ENCODE data around the gene SYCE3. TPM values are rescaled to one million over a fixed set of nuclear protein-coding genes. Genes with fewer than 3 reads are reported as not detected.
"Not testable (repeated sequence)": the region's sequence is repeated elsewhere in the genome, so short reads cannot be mapped to it uniquely, and the experiment has no call there.

SYCE3 gene, protein sequence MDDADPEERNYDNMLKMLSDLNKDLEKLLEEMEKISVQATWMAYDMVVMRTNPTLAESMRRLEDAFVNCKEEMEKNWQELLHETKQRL
- polyA plus RNA-seq (ENCODE audit: insufficient read length) = not detected

DNA sequence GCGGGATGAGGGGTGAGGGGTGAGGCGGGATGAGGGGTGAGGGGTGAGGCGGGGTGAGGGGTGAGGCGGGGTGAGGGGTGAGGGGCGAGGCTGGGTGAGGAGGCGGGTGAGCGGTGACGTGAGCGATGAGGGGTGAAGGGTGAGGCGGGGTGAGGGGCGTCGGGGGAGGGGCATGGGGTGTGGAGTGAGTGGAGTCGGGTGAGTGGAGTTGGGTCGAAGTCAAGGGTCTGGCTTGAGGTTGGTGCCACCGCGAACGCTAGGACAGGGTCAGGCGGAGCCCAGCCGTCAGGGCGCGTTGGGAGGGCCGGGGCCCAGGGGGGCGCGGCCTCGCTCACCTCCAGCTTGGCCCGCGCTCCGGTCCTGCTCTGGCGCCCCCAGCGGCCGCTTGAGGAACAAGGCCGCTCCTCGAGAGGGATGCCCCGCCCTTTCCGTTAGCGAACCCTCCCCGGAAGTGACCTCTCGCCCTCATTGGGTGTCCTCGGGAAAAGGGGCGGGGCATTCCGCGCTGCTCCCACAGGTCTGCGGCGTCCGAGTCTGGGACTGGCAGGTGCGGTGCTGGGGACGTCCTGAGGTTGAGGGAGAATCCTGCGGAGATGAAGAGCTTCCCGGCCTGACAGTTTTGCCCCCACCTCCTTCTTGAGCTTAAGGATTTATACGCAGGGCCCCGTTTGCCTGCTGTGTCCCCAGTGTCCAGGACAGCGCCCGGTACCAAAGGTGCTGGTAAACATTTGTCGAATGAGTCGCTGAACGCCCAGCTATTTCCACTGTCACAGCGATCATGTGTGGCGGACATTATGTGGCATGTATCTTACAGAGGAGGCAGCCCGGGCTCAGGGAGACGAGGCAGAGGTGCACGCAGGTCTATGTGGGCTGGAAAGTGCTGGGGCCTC lies at the start of gene SYCE3:
SYCE3 (minus strand) TSS at position 397 of the 890 bp plus-strand sequence. CDS start 6,514 bp downstream, outside the sequence.
- DNase-seq = peak; percentile 91

DNA sequence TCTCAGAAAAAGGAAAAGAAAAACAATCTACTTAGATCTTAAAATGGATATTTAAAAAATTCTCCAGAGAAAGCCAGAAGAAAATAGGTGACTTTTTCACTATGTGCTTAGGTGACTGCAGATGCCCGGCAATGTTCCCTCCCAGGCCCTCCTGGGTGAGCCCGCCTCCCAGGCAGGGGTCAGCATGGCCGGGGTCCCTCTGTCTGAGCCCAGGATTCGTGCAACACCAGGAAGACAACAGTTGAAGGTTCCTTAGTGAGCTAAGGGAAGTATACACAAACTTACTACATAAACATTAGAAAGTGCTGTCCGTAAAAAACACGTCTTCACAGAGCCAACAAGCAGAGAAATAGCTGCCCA lies 49.4 kb upstream of the SYCE3 start:
- no peak for DNase-seq

DNA sequence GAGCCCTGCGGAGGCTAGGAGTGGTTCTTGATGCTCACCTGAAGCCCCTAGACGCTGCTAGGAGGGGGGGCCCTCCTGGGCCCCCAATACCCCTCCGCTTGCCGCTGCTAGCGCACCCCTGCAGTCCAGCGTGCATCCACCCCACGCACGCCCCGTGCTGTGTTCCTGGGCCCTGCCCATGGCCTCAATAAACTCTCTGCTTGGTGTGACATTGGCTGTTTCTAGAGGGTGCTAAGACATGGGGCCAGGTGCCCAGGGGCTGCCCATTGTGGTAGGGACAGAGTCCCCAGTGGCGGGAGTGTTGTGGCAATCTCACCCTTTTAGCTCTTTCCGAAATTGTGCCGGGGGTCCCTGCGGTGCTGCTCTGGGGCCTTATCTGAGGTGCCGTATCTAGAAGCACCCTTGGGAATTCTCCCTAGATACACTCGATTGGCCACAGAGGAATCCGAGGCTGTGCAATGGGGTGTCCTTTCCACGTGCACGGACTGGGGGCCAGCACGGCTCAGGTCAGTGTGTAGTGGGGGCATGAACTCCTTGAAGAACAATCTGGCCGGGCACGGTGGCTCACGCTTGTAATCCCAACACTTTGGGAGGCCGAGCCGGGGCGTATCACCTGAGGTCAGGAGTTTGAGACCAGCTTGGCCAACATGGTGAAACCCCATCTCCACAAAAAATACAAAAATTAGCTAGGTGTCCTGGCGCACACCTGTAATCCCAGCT lies 48.8 kb upstream of the SYCE3 start:
- DNase-seq = no peak

DNA sequence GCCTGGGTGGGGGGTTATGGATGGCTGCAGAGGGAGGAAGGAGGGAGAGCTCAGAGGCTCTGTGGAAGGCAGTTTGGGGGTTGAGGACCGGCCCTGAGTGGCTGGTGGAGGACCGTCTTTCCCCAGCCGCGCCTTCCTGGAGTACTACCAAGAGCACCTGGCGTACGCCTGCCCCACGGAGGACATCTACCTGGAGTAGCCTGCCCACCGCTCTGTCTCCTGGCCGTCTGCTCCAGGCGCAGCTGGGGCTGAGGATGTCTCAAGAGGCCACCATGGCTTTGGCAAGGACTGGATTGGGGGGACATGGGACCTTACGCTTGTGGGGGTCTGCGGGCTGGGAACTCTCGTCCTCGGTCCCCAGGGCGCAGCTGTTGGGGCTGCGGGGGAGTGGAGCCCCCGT lies 47.9 kb upstream of the SYCE3 start:
- DNase-seq = no peak

- no peak for DNase-seq
Measured at GRCh38 chr22:50610041-50610451, 47.3 kb upstream of the SYCE3 start.

DNA sequence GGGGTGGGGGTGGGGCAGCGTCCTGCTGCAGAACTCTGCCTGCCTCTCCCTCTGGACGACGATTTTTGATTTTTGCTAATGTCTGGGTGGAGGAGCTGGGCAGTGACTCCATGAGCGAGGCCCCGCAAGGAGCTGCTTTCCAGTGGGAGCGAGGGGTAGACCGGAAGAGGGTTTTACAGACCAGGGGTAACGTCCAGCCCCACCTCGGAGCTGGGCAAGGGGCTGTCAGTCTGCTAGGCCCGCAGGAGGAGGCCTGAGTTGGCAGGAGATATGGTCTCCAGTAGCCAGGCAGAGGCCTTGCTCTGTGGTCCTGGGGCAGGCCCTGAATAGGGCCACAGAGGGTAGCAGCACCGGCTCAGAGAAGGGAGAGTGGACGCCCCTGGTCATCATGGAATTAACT lies 46.9 kb upstream of the SYCE3 start:
- no peak for DNase-seq

DNA sequence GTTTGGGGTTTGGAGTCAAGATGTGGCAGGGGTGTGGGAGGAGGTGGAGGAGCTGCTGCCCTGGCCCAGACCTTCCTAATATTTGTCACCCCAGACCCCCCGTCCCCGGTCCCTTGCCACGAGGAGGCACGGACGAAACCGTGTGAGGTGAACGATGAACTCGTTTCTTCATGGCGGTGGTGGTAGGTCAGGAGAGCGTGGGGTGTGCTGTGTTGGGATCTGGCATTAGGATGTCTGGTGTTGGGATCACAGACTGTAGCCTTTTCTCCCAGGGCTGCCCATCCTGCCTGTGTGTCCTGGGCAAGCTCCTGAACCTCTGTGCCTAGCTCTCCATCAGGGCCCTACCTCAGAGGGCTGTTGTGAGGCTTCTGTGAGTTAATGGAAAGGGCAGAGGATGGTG lies 46.3 kb upstream of the SYCE3 start:
- DNase-seq = no peak

DNA sequence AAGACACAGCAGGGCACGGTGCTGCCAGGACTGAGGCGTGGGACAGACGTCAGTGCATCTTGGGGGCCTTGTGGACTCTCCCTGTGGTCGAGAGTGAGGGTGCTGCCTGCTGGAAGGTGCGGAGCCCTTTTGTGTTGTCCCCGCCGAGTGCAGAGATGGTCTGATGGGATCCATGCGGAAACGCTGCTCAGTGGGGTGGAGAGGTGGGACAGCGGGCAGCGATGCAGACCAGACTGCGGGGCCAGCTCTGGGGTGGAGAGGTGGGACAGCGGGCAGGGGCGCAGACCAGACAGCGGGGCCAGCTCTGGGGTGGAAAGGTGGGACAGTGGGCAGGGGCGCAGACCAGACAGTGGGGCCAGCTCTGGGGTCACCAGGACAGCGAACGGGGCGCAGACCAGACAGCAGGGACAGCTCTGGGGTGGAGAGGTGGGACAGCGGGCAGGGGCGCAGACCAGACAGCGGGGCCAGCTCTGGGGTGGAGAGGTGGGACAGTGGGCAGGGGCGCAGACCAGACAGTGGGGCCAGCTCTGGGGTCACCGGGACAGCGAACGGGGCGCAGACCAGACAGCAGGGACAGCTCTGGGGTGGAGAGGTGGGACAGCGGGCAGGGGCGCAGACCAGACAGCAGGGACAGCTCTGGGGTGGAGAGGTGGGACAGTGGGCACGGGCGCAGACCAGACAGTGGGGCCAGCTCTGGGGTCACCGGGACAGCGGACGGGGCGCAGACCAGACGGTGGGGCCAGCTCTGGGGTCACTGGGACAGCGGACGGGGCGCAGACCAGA lies 45.5 kb upstream of the SYCE3 start:
- not testable (repeated sequence) for DNase-seq

- DNase-seq = no peak
Measured at GRCh38 chr22:50607659-50608020, 44.9 kb upstream of the SYCE3 start.

GRCh38 chr22:50606946-50607658 lies 44.4 kb upstream of the SYCE3 start:
- DNase-seq = no peak

GRCh38 chr22:50606165-50606945 lies 43.6 kb upstream of the SYCE3 start:
- no peak for DNase-seq

- DNase-seq = no peak
Measured at GRCh38 chr22:50605613-50606074, 42.9 kb upstream of the SYCE3 start.

DNA sequence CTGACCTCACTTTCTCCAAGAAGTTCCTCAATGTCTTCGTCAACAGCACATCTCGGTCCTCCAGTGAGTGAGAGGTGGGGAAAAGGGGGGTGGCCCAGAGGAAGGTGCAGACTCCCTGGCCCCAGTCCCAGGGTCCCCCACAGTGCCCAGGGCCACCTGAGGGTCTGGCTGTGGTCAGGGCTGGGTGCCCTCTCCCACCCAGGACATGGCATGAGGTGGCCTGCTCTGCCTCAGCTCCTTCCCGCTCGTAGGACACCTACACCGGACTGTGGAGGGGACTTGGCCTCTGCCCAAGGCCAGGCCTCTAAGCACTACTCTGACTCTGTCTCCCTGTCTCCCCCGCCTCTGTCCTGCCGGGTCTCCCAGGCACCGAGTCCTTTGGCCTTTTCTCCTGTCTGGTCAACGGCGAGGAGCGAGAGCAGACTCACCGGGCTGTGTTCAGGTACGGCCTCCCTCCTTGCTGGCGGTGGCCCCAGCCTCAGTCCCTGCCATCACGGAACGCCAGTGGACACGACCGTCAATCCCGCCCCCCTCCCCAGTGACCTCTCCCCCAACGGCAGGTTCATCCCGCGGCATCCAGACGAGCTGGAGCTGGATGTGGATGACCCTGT lies 42.4 kb upstream of the SYCE3 start:
- no peak for DNase-seq

DNA sequence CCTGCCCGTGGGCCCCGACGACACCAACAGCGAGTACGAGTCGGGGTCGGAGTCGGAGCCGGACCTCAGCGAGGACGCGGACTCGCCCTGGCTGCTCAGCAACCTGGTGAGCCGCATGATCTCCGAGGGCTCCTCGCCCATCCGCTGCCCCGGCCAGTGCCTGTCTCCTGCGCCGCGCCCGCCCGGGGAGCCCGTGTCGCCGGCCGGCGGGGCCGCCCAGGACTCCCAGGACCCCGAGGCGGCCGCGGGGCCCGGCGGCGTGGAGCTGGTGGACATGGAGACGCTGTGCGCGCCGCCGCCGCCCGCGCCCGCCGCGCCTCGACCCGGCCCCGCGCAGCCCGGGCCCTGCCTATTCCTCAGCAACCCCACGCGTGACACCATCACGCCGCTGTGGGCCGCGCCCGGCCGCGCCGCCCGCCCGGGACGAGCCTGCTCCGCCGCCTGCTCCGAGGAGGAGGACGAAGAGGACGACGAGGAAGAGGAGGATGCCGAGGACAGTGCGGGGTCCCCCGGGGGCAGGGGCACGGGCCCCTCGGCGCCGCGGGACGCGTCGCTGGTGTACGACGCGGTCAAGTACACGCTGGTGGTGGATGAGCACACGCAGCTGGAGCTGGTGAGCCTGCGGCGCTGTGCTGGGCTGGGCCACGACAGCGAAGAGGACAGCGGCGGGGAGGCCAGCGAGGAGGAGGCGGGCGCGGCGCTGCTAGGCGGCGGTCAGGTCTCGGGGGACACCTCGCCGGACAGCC lies 41.7 kb upstream of the SYCE3 start:
- no peak for DNase-seq

DNA sequence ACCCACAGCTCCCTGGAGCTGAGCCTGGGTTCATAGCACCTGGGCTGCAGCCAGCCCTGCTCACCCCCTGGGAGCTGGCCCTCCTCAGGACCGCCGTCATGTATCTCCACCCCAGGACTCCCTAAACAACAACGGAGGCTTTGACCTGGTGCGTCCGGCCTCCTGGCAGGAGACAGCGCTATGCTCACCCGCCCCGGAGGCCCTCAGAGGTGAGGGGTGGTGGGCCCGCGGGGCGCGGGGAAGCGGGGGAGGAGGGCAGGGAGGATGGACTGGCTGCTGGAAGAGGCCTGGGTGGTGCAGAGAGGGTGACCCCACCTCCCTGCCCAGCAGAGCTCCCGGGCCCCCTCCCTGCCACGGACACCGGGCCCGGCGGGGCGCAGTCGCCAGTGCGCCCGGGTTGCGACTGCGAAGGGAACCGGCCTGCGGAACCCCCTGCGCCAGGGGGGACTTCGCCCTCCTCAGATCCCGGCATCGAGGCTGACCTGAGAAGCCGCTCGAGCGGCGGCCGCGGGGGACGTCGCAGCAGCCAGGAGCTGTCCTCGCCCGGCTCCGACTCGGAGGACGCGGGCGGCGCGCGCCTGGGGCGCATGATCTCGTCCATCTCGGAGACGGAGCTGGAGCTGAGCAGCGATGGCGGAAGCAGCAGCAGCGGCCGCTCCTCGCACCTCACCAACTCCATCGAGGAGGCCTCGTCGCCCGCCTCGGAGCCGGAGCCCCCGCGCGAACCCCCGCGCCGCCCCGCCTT lies 41.0 kb upstream of the SYCE3 start:
- DNase-seq = no peak

DNA sequence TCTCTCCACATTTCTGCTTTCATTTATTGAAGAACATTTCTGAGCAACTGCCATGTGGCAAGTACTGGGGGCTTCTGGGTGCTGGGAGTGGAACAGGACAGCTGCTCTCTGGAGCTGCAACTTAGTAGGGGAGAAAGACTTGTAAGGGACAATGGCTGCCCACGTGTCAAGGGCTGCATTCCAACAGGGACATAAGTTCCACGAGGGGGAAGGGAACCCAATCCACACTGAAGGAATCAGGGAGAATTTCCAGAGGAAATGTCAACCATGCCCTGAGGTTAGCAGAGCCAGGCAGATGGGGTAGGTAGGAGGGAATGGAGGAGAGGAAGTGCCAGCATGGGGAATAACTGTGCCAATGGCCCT lies 39.6 kb upstream of the SYCE3 start:
- DNase-seq = no peak

GRCh38 chr22:50601669-50602337 lies 39.1 kb upstream of the SYCE3 start:
- no peak for DNase-seq

DNA sequence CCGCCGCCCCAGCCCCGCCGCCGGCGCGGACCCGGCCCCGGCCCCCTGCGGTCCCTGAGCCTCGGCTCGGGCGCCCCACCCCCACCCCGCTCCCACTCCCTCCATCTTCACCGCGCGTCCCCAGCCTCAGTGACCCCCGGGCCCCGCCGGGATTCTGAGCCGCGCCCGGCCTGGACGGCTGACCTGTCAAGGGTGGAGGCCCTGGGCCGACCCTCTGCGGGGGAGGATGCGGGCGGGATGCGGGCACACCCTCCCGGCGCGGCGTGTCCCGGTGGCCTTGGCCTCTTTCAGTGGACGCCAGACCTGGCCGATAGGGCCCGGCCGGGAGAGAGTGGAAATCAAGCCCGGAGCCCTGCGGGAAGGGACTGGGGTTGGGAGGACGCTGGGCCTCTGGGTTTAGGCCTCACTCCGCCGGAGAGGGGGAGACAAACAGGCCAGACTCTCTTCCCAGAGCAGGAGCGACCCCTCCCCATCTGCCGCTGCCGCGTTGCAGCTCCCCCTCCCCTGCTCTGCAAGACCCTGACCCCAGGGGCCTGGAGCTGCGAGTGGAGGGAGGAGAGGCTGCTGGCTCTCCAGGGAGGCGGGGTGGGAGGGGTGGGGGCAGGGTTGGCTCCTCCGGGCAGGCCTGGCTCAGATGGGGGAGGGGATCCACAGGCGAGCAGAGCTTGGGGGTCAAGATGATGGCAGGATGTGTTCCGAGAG lies 38.4 kb upstream of the SYCE3 start:
- no peak for DNase-seq

All from hindlimb muscle (tissue), 1 donor.